HK-2 (cell line): ENCODE results near the gene DEDD.

Experiments used
- DNase-seq: peaks from one replicate; pipeline ENCODE4 v3.0.0-alpha.2; 2018; ENCODE audit not compliant: unreplicated experiment

Gene DEDD

DNA sequence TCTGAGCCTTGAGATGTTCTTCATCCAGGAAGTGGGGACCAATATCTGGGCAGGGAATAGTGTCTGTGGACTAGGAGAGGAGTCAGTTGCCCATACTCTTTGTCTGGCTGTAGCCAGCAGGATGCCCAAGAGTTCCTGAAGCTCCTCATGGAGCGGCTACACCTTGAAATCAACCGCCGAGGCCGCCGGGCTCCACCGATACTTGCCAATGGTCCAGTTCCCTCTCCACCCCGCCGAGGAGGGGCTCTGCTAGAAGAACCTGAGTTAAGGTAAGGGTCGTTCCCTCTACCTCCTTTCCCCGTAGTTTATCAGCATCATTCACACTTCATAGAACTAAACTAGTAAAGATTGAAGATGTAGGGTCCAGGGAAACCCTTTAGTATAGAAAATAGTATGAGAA is 30.3 kb upstream of the DEDD start:
- no peak for DNase-seq

DNA sequence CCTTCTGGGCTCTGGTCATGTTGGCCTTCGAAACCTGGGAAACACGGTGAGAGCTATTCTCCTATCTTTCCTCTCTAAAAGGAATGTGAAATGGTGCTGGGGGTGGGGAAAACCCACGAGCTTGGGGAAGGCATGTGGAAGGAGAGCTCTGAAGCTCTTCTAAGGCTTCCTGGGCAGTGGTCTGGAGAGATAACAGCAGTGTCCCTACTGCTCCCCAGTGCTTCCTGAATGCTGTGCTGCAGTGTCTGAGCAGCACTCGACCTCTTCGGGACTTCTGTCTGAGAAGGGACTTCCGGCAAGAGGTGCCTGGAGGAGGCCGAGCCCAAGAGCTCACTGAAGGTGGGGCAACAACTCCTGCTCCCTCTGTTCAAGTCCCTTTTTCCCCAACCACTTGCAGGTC is 29.6 kb upstream of the DEDD start:
- DNase-seq: no peak

DNA sequence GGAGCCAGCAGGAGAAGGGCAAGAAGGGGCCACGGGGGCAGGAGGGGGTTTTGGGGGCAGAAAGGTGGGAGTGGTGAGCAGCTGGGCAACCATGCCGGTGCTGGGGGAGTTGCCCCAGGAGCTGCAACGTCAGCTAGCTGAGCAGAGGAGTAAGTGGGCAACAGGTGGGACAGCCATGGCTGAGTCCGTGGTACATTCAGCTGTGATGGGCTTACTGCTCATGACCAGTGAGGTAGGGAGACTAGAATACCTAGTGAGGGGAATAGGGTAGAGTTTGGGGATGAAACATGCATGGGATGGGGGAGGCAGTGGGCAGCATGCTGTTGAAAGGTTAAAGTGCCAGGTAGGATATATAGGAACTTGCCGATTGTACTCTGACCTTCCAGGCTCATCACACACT is 29.2 kb upstream of the DEDD start:
- DNase-seq: no peak

DNA sequence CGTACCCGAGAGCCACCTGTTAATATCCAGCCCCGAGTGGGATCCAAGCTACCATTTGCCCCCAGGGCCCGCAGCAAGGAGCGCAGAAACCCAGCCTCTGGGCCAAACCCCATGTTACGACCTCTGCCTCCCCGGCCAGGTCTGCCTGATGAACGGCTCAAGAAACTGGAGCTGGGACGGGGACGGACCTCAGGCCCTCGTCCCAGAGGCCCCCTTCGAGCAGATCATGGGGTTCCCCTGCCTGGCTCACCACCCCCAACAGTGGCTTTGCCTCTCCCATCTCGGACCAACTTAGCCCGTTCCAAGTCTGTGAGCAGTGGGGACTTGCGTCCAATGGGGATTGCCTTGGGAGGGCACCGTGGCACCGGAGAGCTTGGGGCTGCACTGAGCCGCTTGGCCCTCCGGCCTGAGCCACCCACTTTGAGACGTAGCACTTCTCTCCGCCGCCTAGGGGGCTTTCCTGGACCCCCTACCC is 28.2 kb upstream of the DEDD start:
- no peak for DNase-seq

DNA sequence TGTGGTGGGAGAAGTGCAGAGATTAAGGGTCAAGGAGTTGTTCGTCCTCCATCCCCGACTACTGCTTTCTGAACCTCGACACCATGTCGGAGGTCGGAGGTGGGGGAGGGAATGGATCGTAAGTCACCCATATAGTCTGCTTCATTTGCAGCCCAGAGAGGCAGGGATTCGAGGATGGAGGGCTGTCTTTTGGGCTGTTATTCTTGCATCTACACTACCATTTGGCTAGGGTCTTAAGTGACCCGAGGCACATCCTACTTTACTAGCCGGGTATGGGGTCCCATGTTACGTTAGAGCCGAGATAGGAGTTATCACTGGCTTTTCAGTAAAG is 27.4 kb upstream of the DEDD start:
- DNase-seq: no peak

DNA sequence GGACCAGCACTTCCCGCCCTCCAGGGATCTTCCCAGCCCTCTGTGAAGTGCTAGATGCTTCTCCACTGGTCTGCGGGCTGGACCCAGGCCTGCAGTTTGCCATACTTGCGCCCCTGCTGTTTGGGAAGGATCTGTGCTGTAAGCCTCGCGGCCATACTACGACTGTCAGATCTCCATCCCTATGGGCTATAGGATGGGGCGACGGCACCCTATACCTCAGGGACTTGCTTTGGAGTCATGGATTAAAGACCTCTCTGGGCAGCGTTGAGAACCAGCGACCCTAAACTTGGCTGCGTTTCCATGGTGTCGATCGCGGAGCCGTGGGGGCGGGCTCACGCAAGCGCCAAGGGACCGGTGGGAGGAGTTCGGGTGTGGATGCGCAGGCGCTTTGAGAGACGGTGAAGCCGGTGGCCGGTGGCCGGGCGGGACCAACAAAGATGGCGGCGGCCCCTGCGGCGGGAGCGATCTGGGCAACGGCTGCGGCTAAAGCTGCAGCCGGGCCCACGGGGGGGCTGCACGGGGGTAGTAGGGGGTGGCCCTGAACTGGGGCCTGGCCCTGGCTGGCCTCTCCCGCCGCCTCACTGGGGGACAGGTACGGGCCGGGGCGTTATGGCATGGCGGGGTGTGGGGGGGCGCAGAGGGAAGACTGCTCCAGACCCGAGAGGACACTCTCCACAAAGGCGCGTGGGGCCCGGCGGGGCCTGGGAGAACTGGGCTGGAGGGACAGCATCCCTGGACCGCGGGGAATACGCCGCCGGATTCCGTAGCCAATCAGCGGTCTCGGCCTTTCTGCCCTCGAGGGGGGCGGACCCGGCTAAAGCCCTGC is 26.8 kb upstream of the DEDD start, which contains the start of gene USP21:
Gene USP21, plus strand, starts transcription at position 414 of the 826 bp plus-strand sequence. CDS start 1,141 bp downstream, outside the sequence.
- peak; percentile 91 for DNase-seq

DNA sequence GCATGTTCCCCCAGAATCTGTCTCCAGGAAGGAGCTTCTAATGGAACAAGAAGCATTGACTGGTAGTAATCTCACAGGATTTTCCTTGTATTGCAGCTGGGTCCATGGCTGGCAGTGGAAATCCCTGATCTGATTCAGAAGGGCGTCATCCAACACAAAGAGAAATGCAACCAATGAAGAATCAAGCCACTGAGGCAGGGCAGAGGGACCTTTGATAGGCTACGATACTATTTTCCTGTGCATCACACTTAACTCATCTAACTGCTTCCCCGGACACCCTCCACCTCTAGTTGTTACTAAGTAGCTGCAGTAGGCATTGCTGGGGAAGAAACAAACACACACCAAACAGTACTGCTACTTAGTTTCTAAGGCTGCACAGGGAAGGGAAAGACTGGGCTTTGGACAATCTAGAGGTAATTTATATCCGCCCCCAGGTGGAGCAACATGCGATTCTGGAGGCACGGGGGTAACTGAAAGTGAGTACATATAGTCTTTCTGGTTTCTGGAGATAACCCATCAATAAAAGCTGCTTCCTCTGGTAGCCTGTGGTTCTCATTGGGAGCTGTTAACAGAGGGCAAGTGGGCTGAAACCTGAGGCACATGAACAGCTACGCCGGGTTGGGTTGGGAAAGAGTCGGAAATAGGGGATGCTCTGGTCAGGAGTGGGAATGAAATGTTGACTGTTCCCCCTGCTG is 26.0 kb upstream of the DEDD start:
- no peak for DNase-seq

DNA sequence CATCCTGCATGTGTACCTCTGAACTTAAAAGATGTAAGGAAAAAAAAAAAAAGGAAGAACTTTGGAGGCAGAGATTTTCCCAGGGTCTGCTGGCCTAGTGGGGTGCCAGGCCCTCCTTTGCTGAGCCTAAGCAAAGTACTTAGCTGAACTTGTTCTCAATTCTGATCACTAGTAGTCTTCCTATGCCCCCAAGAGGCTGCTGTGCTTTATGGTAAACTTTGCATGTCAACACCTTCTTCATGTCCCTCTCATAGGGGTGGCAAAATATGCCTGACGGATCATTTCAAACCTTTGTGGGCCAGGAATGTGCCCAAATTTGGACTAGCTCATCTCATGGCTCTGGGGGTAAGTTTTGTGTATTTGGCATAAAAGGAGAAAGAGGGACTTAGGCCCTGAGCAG is 25.4 kb upstream of the DEDD start:
- DNase-seq: no peak

DNA sequence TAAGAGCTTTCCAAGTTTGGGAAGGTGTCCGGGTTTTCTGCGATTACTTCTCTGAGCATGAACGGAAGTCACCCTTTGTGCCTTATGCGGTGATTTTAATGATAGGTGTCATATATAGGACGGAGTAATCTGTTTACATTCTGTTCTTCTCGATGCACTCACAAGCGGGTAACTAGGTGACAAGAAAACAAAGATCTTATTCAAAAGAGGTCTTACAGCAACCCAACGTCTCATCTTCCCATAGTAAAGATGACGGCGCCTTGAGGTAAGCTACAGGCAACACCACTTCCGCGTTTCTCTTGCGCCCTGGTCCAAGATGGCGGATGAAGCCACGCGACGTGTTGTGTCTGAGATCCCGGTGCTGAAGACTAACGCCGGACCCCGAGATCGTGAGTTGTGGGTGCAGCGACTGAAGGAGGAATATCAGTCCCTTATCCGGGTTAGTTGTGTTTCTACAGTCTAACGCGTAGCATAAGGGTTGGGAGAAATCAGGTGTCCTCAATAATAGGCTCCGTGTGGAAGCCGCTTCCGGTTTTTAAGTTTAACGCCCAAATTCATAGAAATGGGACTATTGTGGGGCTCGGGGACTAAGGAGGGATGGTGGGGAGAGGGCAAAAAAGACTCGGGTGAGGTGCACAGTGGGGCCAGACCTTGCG is 21.3 kb upstream of the DEDD start, which contains the start of gene UFC1:
Gene UFC1, plus strand, starts transcription at position 297 of the 656 bp plus-strand sequence. Its CDS starts 20 bp downstream, at position 317.
- DNase-seq: peak; percentile 78

DNA sequence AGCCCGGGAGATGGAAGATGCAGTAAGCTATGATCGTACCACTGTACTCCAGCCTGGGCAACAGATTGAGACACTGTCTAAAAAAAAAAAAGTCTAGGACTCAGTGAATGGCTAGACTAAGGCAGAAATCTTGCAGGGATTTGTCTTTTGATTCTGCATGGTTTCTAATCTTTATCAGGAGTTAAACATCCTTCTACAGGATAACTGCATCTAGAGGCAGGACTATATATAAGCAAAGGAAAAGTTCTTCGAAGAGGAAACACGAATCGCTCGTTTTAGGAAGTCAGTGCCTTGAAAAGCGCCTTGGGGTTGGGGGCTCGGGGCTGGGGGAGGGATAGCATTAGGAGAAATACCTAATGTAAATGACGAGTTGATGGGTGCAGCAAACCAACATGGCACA is 20.7 kb upstream of the DEDD start:
- no peak for DNase-seq

DNA sequence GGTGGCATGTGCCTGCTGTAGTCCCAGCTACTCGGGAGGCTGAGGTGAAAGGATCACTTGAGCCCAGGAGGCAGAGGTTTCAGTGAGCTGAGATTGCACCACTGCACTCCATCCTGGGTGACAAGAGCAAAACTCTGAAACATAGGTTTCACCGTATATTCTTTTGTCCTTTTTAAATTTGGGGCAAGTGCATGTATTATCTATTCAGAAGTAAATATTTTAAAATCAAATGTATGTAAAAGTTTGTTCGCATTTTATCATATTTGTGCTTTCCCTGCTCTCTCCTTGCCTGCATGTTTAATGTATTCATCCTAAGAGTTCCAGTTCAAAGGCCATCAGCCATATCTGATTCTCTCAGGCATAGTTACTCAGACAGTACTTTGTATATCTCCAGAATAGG is 13.4 kb upstream of the DEDD start:
- no peak for DNase-seq

DNA sequence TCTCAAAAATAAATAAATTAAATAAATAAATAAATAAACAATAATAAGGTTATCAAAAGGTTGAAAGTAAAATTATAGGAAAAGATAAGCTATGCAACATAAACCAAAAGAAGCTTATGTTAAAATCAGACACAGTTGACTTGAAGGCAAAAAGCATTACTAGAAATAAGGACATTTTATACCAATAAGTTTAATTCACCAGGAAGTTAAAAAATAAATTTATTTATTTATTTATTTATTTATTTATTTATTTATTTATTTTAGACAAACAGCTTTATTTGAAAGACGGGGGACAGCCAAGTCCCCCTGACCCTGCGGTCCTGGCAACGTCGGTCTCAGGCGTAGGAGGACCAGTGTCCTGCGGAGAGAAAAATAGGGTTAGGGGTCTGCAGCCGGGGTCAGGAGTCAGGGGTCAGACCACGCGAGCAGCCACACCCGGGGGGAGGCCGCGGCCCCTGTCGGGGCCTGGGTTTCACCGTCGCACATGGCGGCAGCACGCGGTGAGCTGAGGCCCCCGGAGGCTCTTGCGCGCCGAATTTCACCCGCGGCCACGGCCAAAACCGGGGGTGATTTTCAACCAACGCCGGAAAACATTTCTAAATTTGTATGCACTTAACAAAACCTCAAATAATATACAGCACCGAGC is 8.4 kb upstream of the DEDD start:
- no peak for DNase-seq

DNA sequence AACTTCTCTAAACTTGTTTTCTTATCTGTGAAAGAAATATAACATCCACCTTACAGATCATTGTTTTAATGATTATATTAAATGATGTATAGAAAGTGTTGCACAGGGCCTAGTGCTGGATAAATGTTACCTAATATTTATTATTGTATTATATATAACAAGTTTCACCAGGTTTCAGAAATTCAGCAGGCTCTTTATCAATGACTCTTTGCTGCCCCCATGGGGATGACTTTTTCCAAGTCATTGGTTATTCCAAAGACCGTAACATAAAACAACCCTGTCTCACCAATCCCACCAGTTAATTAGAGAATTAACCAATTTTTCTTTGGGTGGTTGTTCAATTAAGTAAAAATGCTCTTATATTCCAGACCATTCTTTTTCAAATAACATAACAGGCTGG is 7.3 kb upstream of the DEDD start:
- no peak for DNase-seq

DNA sequence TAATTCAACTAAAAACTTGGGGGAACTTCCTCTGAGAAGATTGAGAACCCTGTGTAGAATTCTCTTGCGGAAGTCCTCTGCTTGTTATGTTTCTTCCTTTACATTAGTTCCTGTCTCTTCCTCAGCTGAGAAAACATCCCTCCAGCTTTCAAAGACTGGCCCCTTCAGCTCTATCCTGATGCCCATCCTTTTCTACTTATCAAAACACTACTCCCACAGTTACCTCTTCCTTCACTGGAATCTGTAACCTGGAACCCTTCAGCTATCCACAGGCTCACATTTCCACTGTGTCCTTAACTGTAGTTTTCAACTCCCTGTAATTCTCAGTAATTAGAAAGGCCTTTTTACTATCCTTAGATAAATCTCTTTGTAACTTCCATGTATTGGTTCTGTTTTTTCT is 6.0 kb upstream of the DEDD start:
- no peak for DNase-seq

DNA sequence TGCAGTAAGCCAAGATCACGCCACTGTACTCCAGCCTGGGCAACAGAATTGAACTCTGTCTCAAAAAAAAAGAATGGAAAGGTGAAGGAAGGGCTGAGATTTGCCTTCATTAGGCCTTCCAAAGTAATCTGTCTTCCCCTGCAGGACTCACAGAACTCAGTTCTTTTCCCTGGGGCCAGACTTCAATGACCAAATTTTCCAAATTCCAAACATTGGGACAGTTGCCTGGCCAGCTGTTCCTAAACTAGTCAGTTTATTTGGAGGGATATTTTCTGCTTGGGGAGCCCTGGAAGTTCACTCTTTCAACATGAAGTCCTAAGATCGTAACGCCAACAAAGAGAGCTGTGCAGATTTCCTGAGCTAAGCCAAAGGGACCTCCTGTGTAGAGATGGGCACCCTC is 5.4 kb upstream of the DEDD start:
- no peak for DNase-seq

DNA sequence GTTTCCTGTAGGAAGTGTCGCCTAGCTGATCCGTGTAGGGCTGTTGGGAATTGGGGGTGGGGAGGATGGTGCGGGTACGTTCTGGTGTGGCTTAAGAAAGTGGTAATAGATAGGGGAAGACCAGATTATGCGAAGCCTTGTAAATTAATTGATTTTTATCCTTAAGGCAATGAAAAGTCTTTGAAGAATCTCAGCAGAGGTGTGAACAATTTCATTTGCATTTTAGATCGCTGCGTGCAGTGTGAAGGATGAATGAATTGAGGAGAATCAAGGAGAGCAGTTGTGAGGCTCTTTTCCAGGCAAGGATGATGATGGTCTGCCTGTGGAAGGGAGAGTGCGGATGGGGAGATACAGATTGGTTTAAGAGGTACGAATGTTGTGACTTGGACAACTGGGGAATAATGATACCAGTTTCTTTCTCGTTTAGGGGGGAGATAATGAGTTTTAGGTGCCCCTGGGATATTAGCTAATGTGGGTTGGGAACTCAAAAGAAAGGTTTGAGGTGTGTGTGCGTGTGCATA is 813 bp upstream of the DEDD start:
- DNase-seq: no peak

DNA sequence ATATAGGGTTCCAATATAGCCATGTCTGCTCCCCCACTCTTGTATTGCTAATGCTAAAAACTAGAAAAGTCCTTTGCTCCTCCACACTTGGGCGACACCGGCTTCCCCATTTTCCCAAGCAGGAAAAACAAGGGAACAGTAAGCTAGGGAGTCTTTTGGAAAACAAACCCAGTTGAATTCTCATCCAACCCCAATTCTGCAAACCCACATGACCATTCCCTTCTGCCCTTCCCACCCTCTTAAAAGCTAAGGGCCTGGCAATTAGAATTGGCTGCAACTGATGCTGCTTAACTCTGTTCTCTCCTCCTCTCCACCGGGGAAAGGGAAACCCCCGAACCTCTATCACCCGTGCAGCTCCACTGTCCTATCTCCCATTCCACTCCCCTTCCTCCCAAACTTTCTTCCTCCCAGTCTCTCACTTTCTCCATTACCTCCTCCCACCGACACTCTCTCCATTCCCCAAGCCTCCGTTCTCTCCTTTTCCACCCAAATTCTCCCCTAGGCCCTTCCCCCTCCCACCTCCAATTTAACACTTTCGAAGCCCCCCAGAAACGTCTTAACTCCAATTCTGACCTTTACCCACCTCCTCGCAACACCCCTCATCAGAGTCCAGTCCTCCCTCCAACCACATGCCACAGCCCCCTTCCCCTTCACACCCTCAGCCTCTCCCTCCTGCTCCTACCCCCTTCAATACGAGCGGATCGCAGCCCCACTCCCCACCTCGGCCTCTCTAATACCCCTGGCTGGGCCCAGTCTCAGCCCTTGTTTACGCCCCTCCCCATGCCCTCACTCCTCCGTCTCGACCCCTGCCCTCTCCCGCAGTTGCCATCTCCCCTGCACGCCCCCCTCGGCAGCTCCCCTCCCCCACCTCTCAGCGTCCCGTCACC is 701 bp downstream of the DEDD start:
- DNase-seq: no peak

DNA sequence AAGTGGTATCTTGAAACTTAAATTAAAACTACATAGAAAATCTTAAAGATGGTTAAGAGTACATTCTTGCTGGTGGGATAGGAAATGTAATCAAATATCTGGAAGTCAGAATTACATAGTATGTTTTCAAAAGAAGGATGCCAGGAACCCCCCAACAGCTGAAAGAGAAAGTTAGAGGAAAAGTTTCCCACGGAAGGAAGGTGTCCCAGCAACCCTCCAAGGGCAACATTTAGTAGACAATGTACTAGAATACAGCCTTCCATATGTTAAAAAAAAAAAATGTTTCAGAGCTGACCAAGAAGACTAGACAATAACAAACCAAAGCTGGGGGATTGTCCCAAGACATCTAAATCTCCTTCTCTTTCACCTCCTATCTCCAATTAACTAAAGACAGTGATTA is 2.2 kb downstream of the DEDD start:
- DNase-seq: no peak

DNA sequence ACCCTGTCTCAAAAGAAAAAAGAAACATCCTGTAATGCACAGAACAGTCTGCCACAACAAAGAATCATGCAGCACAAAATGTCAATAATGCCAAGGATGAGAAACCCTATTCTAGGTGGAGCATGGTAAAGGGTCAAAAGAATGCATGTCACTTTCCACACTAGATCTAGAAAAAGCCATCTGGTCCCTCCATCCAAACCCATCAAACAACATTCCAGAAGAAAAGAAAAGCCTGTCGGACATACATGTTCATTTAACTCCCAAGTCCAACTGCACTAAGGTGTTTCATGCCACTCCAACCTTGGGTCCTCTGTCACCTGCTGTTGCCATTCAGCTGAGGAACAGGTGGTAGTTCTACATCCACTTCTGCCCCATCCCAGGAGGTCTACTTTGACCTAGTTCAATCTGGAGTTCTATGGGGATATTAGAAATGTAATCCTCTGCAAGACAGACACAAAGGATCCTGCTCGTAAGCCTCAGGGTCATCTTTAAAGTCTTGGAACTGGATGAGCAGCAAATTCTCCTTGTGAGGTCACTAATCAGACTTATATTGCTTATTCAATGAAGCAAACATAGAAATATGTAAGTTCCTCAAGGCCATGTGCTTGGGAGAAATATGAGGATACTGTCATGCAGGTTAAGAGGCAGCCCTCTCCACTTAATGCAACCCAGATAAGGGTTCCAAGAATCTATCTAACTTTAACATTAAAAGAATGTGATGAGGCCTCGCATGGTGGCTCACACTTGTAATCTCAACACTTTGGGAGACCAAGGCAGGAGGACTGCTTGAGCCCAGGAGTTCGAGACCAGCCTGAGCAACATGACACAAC is 3.7 kb downstream of the DEDD start:
- DNase-seq: no peak

DNA sequence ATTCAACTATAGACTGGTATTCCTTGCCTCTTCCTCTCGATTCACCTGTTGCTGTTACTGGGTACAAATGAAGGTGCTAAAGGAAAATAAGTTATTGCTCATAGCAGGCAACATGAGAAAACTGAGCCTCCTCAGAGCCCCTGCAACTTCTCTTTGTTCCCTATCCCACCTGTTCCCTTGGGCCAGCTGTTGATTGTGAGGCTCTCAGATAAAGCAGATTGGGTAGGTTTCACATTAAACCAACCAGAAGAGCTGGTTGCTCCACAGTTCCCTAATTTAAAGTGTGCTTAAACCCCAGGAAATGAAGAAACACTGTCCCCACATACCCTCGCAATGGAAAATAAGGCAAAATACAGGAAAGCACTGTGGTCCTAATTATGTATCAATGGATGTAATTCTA is 4.8 kb downstream of the DEDD start:
- no peak for DNase-seq
